Dermis microvascular lymphatic vessel endothelial cell (primary cell): Measurements from ENCODE around the gene CD44. TPM values are rescaled to one million over a fixed set of nuclear protein-coding genes. Genes with fewer than 3 reads are reported as not detected.
A peak's percentile ranks its signal among the peaks of the same experiment; 100 is the strongest.
"Not testable (repeated sequence)": the region's sequence is repeated elsewhere in the genome, so short reads cannot be mapped to it uniquely, and the experiment has no call there.

Experiments used
- DNase-seq, 2 donors: peaks; one replicate each; pipeline versions ENCODE4 v3.0.0 to v3.0.0-alpha.2; 2010; ENCODE audit warnings: low read depth in 2 of 2
- total RNA-seq: library from RNA; depleted of rRNA; stranded (reverse); fragments of >200 nt; gene quantifications from 2 replicates; pipeline ENCODE4 v1.2.1, GENCODE V29; 2014

Gene CD44
- 1.8 and 5.0 TPM in 2 replicates for total RNA-seq

GRCh38 chr11:35138943-35139721 lies at the start of gene CD44:
Gene CD44 (plus strand): TSS chr11:35139171. CDS start chr11:35139304, 133 bp downstream.
- DNase-seq = peak; percentile 12 to 59

- no peak for DNase-seq
These were observed 49.3 kb upstream of the CD44 start for GRCh38 chr11:35089666-35090065.

GRCh38 chr11:35090125-35090524 lies 48.8 kb upstream of the CD44 start:
- no peak for DNase-seq

- DNase-seq = not testable (repeated sequence)
These were observed 48.0 kb upstream of the CD44 start for GRCh38 chr11:35090991-35091390.

- no peak for DNase-seq
These were observed 42.2 kb upstream of the CD44 start for GRCh38 chr11:35096723-35097122.

- no peak for DNase-seq
These were observed 41.0 kb upstream of the CD44 start for GRCh38 chr11:35097814-35098455.

- no peak for DNase-seq
These were observed 40.1 kb upstream of the CD44 start for GRCh38 chr11:35098855-35099254.

GRCh38 chr11:35099278-35100012 lies 39.5 kb upstream of the CD44 start:
- DNase-seq = peak in 1 of 2 donors; percentile 41

- peak; percentile 70 to 80 for DNase-seq
These were observed 39.0 kb upstream of the CD44 start for GRCh38 chr11:35100013-35100383.

- no peak for DNase-seq
These were observed 37.7 kb upstream of the CD44 start for GRCh38 chr11:35101223-35101622.

- no peak for DNase-seq
These were observed 36.7 kb upstream of the CD44 start for GRCh38 chr11:35102267-35102666.

GRCh38 chr11:35103366-35104208 lies 35.4 kb upstream of the CD44 start:
- no peak for DNase-seq

GRCh38 chr11:35104655-35105054 lies 34.3 kb upstream of the CD44 start:
- DNase-seq = no peak

GRCh38 chr11:35105319-35106079 lies 33.5 kb upstream of the CD44 start:
- DNase-seq = no peak

GRCh38 chr11:35106595-35106994 lies 32.4 kb upstream of the CD44 start:
- DNase-seq = no peak

- no peak for DNase-seq
These were observed 31.1 kb upstream of the CD44 start for GRCh38 chr11:35107861-35108260.

GRCh38 chr11:35108336-35108735 lies 30.6 kb upstream of the CD44 start:
- DNase-seq = not testable (repeated sequence)

- DNase-seq = no peak
These were observed 29.9 kb upstream of the CD44 start for GRCh38 chr11:35109041-35109440.

- DNase-seq = no peak
These were observed 29.1 kb upstream of the CD44 start for GRCh38 chr11:35109827-35110226.

GRCh38 chr11:35111161-35112055 lies 27.6 kb upstream of the CD44 start:
- peak in 1 of 2 donors; percentile 67 for DNase-seq
